ENCODE data around the gene CCDC170. TPM values are rescaled to one million over a fixed set of nuclear protein-coding genes. Genes with fewer than 3 reads are reported as not detected.

CCDC170 gene
- total RNA-seq, 1 experiment from 2014 or later, result not detected

DNA sequence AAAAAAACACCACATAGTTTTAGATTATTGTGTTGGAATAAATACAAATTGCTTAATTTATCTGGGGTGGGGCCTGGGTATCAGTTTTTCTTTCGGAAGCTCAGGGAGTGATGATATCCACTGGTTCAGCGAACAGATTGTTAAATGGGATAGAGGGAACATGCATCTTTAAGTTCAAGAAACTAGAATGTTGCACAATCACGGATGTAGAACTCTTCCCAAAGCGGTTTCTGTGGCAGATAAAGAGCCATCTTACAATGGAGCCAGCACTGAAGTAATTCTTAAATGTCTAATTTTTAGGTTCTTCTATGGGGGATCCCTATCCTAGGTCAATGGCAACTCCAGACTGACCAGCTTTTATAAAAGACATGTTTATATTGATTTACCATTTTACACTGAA, 32.1 kb upstream of the CCDC170 start:
- BruUV-seq (replicated peaks), result no TSS peak
- no peaks in the 10 kb centered on the region for H3K9me3 ChIP-seq (ENCODE audit: low read length)
- H3K79me2 ChIP-seq (ENCODE audit: low read length), result no peaks in the 10 kb centered on the region
- ChIA-PET POLR2A (ENCODE audit: unreplicated experiment) (no interaction called here), CTCF (no interaction called here)
- peaks cover 8% of the 10 kb centered on the region; the same call in 1 of the 2 replicates for H3K36me3 ChIP-seq (ENCODE audit: low read depth, low read length)
- ATAC-seq (no peak), DNase-seq (no peak)
- H3F3A ChIP-seq (ENCODE audit: low read length, unreplicated experiment), result no peaks in the 10 kb centered on the region
- H3K4me3 ChIP-seq (ENCODE audit: low read length), result no peak overlapping the region
- no peak overlapping the region for H3K4me2 ChIP-seq (ENCODE audit: low read length)
- TF ChIP-seq, protein P1, sequence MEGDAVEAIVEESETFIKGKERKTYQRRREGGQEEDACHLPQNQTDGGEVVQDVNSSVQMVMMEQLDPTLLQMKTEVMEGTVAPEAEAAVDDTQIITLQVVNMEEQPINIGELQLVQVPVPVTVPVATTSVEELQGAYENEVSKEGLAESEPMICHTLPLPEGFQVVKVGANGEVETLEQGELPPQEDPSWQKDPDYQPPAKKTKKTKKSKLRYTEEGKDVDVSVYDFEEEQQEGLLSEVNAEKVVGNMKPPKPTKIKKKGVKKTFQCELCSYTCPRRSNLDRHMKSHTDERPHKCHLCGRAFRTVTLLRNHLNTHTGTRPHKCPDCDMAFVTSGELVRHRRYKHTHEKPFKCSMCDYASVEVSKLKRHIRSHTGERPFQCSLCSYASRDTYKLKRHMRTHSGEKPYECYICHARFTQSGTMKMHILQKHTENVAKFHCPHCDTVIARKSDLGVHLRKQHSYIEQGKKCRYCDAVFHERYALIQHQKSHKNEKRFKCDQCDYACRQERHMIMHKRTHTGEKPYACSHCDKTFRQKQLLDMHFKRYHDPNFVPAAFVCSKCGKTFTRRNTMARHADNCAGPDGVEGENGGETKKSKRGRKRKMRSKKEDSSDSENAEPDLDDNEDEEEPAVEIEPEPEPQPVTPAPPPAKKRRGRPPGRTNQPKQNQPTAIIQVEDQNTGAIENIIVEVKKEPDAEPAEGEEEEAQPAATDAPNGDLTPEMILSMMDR (conservative IDR thresholded peaks at IDR 0.05; ENCODE audit: low read depth, low read length), result no peak
- TF ChIP-seq EZH2phosphoT487 (IDR thresholded peaks at IDR 0.05; ENCODE audit: borderline replicate concordance, low read length), result no peak
- TF ChIP-seq EZH2 (IDR thresholded peaks at IDR 0.05; ENCODE audit: low read length, unreplicated experiment), result no peak
- H3K9ac ChIP-seq (ENCODE audit: low read length), result no peak overlapping the region
- no peaks in the 10 kb centered on the region for H3K27me3 ChIP-seq (ENCODE audit: low read length)
- H4K20me1 ChIP-seq (ENCODE audit: low read length), result no peaks in the 10 kb centered on the region
- H3K4me1 ChIP-seq (ENCODE audit: insufficient read depth, low read length), result no peaks in the 10 kb centered on the region
- intact Hi-C loops (cut with micrococcal nuclease), result no loop called here
- H2AFZ ChIP-seq (ENCODE audit: low read length), result no peak overlapping the region
- no peaks in the 10 kb centered on the region for H3K9me2 ChIP-seq (replicated peaks; ENCODE audit: low read length)
- H3K27ac ChIP-seq (ENCODE audit: low read length), result no peak overlapping the region

DNA sequence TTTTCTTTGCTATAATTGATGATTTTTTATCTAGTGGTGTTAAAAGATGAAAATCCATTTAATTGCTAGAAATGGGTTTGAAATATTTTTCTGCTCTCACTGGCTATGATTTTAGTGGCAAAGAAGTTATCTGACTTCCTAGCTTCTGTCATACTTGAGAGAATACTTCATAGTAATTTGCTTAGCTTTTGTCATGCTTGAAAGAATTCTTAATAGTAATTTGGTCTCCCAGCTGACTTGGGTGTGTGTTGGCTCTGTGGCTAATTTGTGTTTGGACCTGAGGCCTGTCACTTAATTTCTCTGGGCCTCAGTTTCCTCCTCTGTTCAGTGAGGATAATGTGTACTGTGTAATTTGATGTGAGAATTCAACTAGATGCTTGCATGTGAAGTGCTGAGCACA, 29.1 kb upstream of the CCDC170 start:
- H2AFZ ChIP-seq (ENCODE audit: low read length), result no peak overlapping the region
- ChIA-PET CTCF (no interaction called here), POLR2A (ENCODE audit: unreplicated experiment) (no interaction called here)
- H4K20me1 ChIP-seq (ENCODE audit: low read length), result no peaks in the 10 kb centered on the region
- ATAC-seq (no peak), DNase-seq (no peak)
- intact Hi-C loops (cut with micrococcal nuclease), result no loop called here
- H3F3A ChIP-seq (ENCODE audit: low read length, unreplicated experiment), result no peaks in the 10 kb centered on the region
- H3K27me3 ChIP-seq (ENCODE audit: low read length), result no peaks in the 10 kb centered on the region
- no peaks in the 10 kb centered on the region for H3K4me1 ChIP-seq (ENCODE audit: insufficient read depth, low read length)
- no peak overlapping the region for H3K27ac ChIP-seq (ENCODE audit: low read length)
- no peak overlapping the region for H3K4me3 ChIP-seq (ENCODE audit: low read length)
- H3K9me2 ChIP-seq (replicated peaks; ENCODE audit: low read length), result no peaks in the 10 kb centered on the region
- no peaks in the 10 kb centered on the region for H3K79me2 ChIP-seq (ENCODE audit: low read length)
- no peaks in the 10 kb centered on the region for H3K9me3 ChIP-seq (ENCODE audit: low read length)
- H3K36me3 ChIP-seq (ENCODE audit: low read depth, low read length), result peaks cover 4% of the 10 kb centered on the region; the same call in 1 of the 2 replicates
- no peak for TF ChIP-seq EZH2phosphoT487 (IDR thresholded peaks at IDR 0.05; ENCODE audit: borderline replicate concordance, low read length)
- TF ChIP-seq, protein P1 (conservative IDR thresholded peaks at IDR 0.05; ENCODE audit: low read depth, low read length), result no peak
- TF ChIP-seq EZH2 (IDR thresholded peaks at IDR 0.05; ENCODE audit: low read length, unreplicated experiment), result no peak
- H3K9ac ChIP-seq (ENCODE audit: low read length), result no peak overlapping the region
- BruUV-seq (replicated peaks), result no TSS peak
- H3K4me2 ChIP-seq (ENCODE audit: low read length), result no peak overlapping the region

DNA sequence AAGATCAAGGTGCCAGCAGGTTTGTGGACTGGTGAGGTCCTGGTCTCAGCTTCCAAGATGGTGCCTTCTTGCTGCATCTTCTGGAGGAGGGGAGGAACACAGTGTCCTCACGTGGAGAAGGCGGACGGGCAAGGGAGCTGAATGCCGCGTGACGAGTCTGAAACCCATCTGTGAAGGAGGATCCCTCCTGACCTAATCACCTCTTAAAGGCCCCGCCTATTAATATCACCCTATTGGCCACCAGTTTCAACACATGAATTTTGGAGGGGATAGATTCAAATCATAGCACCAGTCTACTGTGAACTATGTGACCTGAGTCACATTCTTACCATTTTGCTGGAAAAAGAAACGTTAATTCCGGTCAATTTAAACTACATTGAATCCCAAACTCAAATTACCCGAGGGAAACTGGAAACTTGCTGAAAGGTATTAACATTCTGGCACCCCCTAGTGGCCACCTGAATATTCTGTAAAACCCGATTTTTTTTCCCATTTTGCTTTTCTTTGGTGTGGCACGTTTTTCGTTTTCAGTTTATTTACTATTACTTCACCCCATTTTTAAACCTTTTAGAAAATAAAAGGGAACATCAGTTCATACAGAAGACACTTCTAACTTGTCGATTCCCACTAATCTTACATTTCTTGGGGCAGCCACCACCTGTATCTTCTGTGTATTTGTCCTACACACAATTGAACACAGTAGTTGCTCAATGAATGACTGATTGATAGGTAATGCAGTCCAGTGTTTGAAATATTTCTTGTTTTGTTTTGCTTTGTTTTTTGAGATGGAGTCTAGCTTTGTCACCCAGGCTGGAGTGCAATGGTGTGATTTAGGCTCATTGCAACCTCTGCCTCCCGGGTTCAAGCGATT, 17.9 kb upstream of the CCDC170 start:
- ChIA-PET POLR2A (ENCODE audit: unreplicated experiment) (no interaction called here), CTCF (no interaction called here)
- DNase-seq (peak; percentile 58), ATAC-seq (no peak)
- Histone ChIP-seq H3K4me1 (ENCODE audit: insufficient read depth, low read length) (no peaks in the 10 kb centered on the region), H3K36me3 (ENCODE audit: low read depth, low read length) (no peaks in the 10 kb centered on the region), H3K27ac (ENCODE audit: low read length) (no peak overlapping the region), H3K9me3 (ENCODE audit: low read length) (no peaks in the 10 kb centered on the region), H3K79me2 (ENCODE audit: low read length) (no peaks in the 10 kb centered on the region), H4K20me1 (ENCODE audit: low read length) (no peaks in the 10 kb centered on the region), H3F3A (ENCODE audit: low read length, unreplicated experiment) (no peaks in the 10 kb centered on the region), H3K4me3 (ENCODE audit: low read length) (no peak overlapping the region; the same call in 1 of the 2 replicates), H3K9me2 (replicated peaks; ENCODE audit: low read length) (no peaks in the 10 kb centered on the region), H3K4me2 (ENCODE audit: low read length) (peak overlapping the region; percentile 46), H3K27me3 (ENCODE audit: low read length) (no peaks in the 10 kb centered on the region), H3K9ac (ENCODE audit: low read length) (no peak overlapping the region), H2AFZ (ENCODE audit: low read length) (peak overlapping the region; percentile 58)
- intact Hi-C loops (cut with micrococcal nuclease), result loop anchor here (5.0 kb wide), 1 partner anchor 69 kb away; no protein-coding TSS in a partner anchor
- BruUV-seq (replicated peaks), result no TSS peak
- TF ChIP-seq EZH2 (IDR thresholded peaks at IDR 0.05; ENCODE audit: low read length, unreplicated experiment), result no peak
- TF ChIP-seq, protein P1 (conservative IDR thresholded peaks at IDR 0.05; ENCODE audit: low read depth, low read length), result peak; percentile 76
